H1 (cell line): ENCODE measurements around the gene ENDOD1. TPM values are rescaled to one million over a fixed set of nuclear protein-coding genes. Genes with fewer than 3 reads are reported as not detected.

Source experiments
- CTCF ChIA-PET: fragments of 300-600 bp; sonication (Branson Sonifier 250); formaldehyde crosslinking; loops from one replicate; lab custom pipeline; 2021; ENCODE audit not compliant: partially characterized antibody; lab: Charles Lee
- POLR2A ChIA-PET: fragments of 300-600 bp; sonication (Branson Sonifier 250); formaldehyde crosslinking; loops from one replicate; lab custom pipeline; 2021; ENCODE audit warnings: inconsistent platforms; ENCODE audit not compliant: partially characterized antibody; lab: Charles Lee
- DNase-seq, 2 experiments: peaks; one replicate each; pipeline versions ENCODE4 v3.0.0 to v3.0.0-alpha.2; 2010 to 2022; ENCODE audit warnings: low spot score in 2 of 2, low read depth in 1 of 2, mixed read lengths in 1 of 2
- FAIRE-seq: peaks from 2 replicates; lab custom pipeline; 2011; peaks lifted over from hg19 to GRCh38; lab: Jason Lieb, UNC
- H2AFZ ChIP-seq: 2 replicates; pipeline ENCODE4 v1.8.1; 2012; ENCODE audit warnings: low read length, inconsistent platforms
- H2AK5ac ChIP-seq: 2 replicates; pipeline ENCODE4 v1.6.1; 2013; ENCODE audit warnings: low read depth, low read length
- H2BK120ac ChIP-seq: replicated peaks from 2 replicates; pipeline ENCODE3; 2013; ENCODE audit warnings: low read depth, low read length, inconsistent platforms
- H2BK12ac ChIP-seq: 2 replicates; pipeline ENCODE4 v1.6.1; 2013; ENCODE audit warnings: low read depth, low read length
- H2BK15ac ChIP-seq: 2 replicates; pipeline ENCODE4 v1.6.1; 2013; ENCODE audit warnings: low read length
- H2BK20ac ChIP-seq: 2 replicates; pipeline ENCODE4 v1.6.1; 2013; ENCODE audit warnings: low read length
- H2BK5ac ChIP-seq: 2 replicates; pipeline ENCODE4 v1.6.1; 2013; ENCODE audit warnings: low read depth, low read length
- H3K14ac ChIP-seq: 2 replicates; pipeline ENCODE4 v1.6.1; 2013; ENCODE audit warnings: inconsistent platforms; ENCODE audit not compliant: insufficient read length
- H3K18ac ChIP-seq: 2 replicates; pipeline ENCODE4 v1.6.1; 2013; ENCODE audit warnings: low read length; ENCODE audit errors: extremely low read depth
- H3K23ac ChIP-seq: 2 replicates; pipeline ENCODE4 v1.6.1; 2013; ENCODE audit warnings: inconsistent platforms; ENCODE audit not compliant: insufficient read length
- H3K23me2 ChIP-seq: 2 replicates; pipeline ENCODE4 v1.6.1; 2013; ENCODE audit warnings: low read depth, low read length
- H3K27ac ChIP-seq: 2 replicates; pipeline ENCODE4 v1.6.1; 2011; ENCODE audit warnings: low read depth, low read length, inconsistent platforms
- H3K27me3 ChIP-seq, 4 experiments: replicated peaks in 1 of 4; 1 replicate in 1 of 4; 2 replicates in 3 of 4; pipeline versions ENCODE4 v1.6.1 to v1.8.1; 2011 to 2013; ENCODE audit warnings: low read length in 3 of 4, mild to moderate bottlenecking in 3 of 4, inconsistent platforms in 2 of 4, mixed read lengths in 2 of 4, moderate library complexity in 1 of 4; ENCODE audit not compliant: control insufficient read depth in 3 of 4, insufficient read depth in 3 of 4; ENCODE audit errors: extremely low read depth in 1 of 4
- H3K36me3 ChIP-seq, 4 experiments: 2 replicates each; pipeline versions ENCODE4 v1.6.1 to v1.8.1; 2011 to 2013; ENCODE audit warnings: mild to moderate bottlenecking in 4 of 4, low read length in 3 of 4, moderate library complexity in 2 of 4, control low read depth in 1 of 4, inconsistent platforms in 1 of 4; ENCODE audit not compliant: insufficient read depth in 4 of 4, control insufficient read depth in 2 of 4
- H3K4ac ChIP-seq: replicated peaks from 2 replicates; pipeline ENCODE3; 2013; ENCODE audit warnings: low read length, low read depth, mixed read lengths, inconsistent platforms; ENCODE audit not compliant: insufficient read length
- H3K4me1 ChIP-seq, 4 experiments: replicated peaks in 1 of 4; 1 replicate in 1 of 4; 2 replicates in 3 of 4; pipeline versions ENCODE4 v1.6.1 to v1.8.1; 2011 to 2013; ENCODE audit warnings: low read length in 3 of 4, inconsistent platforms in 2 of 4, mixed read lengths in 1 of 4; ENCODE audit not compliant: insufficient read depth in 4 of 4, control insufficient read depth in 3 of 4
- H3K4me2 ChIP-seq, 2 experiments: 2 replicates each; pipeline versions ENCODE4 v1.6.1 to v1.8.1; 2011 to 2013; ENCODE audit warnings: low read depth in 2 of 2, low read length in 2 of 2, control low read depth in 1 of 2, inconsistent platforms in 1 of 2, mild to moderate bottlenecking in 1 of 2; ENCODE audit not compliant: insufficient read depth in 1 of 2
- H3K4me3 ChIP-seq, 4 experiments: fragments of 200-600, 300-600 bp in 1 of 4; sonication (generic), shearing (Covaris generic), sonication (Bioruptor Twin) in 1 of 4; 2 replicates each; pipeline versions ENCODE4 v1.5.1 to v1.8.1; 2011 to 2016; ENCODE audit warnings: low read length in 4 of 4, low read depth in 3 of 4, control low read depth in 2 of 4, inconsistent platforms in 2 of 4, mild to moderate bottlenecking in 2 of 4, mixed read lengths in 1 of 4, moderate library complexity in 1 of 4; ENCODE audit not compliant: insufficient read depth in 2 of 4; ENCODE audit errors: extremely low read depth in 1 of 4
- H3K56ac ChIP-seq: replicated peaks from 2 replicates; pipeline ENCODE3; 2013; ENCODE audit warnings: low read depth, mild to moderate bottlenecking, mixed read lengths, low read length, inconsistent platforms; ENCODE audit not compliant: insufficient read length
- H3K79me1 ChIP-seq: 2 replicates; pipeline ENCODE4 v1.6.1; 2013; ENCODE audit warnings: low read depth, low read length, control low read depth
- H3K79me2 ChIP-seq, 2 experiments: 2 replicates each; pipeline versions ENCODE4 v1.6.1 to v1.8.1; 2012 to 2013; ENCODE audit warnings: low read length in 2 of 2, mild to moderate bottlenecking in 2 of 2, inconsistent platforms in 1 of 2; ENCODE audit not compliant: insufficient read depth in 2 of 2, control insufficient read depth in 1 of 2
- H3K9ac ChIP-seq, 4 experiments: replicated peaks in 1 of 4; 1 replicate in 1 of 4; 2 replicates in 3 of 4; pipeline versions ENCODE4 v1.6.1 to v1.8.1; 2011 to 2013; ENCODE audit warnings: low read depth in 3 of 4, low read length in 3 of 4, control low read depth in 2 of 4, mild to moderate bottlenecking in 2 of 4, moderate library complexity in 2 of 4, inconsistent platforms in 1 of 4; ENCODE audit errors: extremely low read depth in 1 of 4
- H3K9me3 ChIP-seq, 2 experiments: 2 replicates each; pipeline versions ENCODE4 v1.6.1 to v1.8.1; 2012 to 2013; ENCODE audit warnings: mild to moderate bottlenecking in 2 of 2, moderate library complexity in 2 of 2, control low read depth in 1 of 2, inconsistent platforms in 1 of 2, low read depth in 1 of 2, low read length in 1 of 2, mixed read lengths in 1 of 2; ENCODE audit not compliant: insufficient read depth in 2 of 2
- H4K20me1 ChIP-seq, 2 experiments: replicated peaks in 1 of 2; 2 replicates each; pipeline versions ENCODE3 to v1.8.1; 2011 to 2013; ENCODE audit warnings: inconsistent platforms in 2 of 2, low read length in 2 of 2, mild to moderate bottlenecking in 1 of 2; ENCODE audit not compliant: insufficient read depth in 2 of 2, control insufficient read depth in 1 of 2
- H4K5ac ChIP-seq: 2 replicates; pipeline ENCODE4 v1.6.1; 2013; ENCODE audit warnings: low read length, low read depth, mixed read lengths, inconsistent platforms; ENCODE audit not compliant: insufficient read length
- H4K8ac ChIP-seq: 2 replicates; pipeline ENCODE4 v1.8.0; 2013; ENCODE audit warnings: mild to moderate bottlenecking, moderate library complexity, low read length, inconsistent platforms; ENCODE audit not compliant: insufficient read depth; ENCODE audit errors: extremely low read depth
- H4K91ac ChIP-seq: replicated peaks from 2 replicates; pipeline ENCODE3; 2013; ENCODE audit warnings: low read length, mixed read lengths, inconsistent platforms; ENCODE audit not compliant: insufficient read length
- CHD1 ChIP-seq: IDR thresholded peaks from 2 replicates; pipeline ENCODE4 v1.6.1; 2012; ENCODE audit warnings: low read depth, low read length, improper control_type of control experiment
- KDM1A ChIP-seq: fragments of 200-600, 300-600 bp; sonication (generic); IDR thresholded peaks from 2 replicates; pipeline ENCODE4 v1.7.1; 2016; ENCODE audit warnings: mild to moderate bottlenecking, low read length, borderline replicate concordance
- WGBS, 2 experiments: shearing (Covaris generic) in 1 of 2; methylation state at CpG; one replicate each; pipeline versions ENCODE4 v1.1.6 to v1.1.7; 2013 to 2015; ENCODE audit warnings: low lambda C conversion rate in 2 of 2, mixed read lengths in 2 of 2, inconsistent platforms in 1 of 2, low coverage in 1 of 2, missing lambda C conversion rate in 1 of 2; ENCODE audit not compliant: insufficient replicate concordance in 2 of 2, insufficient coverage in 1 of 2, insufficient read length in 1 of 2; ENCODE audit errors: extremely low coverage in 1 of 2, missing lambda C conversion rate in 1 of 2; 5-methylcytosine and 5-hydroxymethylcytosine counted together
- polyA plus RNA-seq, 7 experiments: library from polyadenylated mRNA; depleted of rRNA in 3 of 7; stranded (reverse) in 5 of 7; unstranded in 2 of 7; fragments of >200 nt in 5 of 7; fragments of 200-250 nt in 2 of 7; gene quantifications; 1 replicate in 5 of 7; 2 replicates in 1 of 7; 4 replicates in 1 of 7; pipeline versions ENCODE4 v1.2.1 to v1.2.3, GENCODE V29; 2011 to 2013; ENCODE audit warnings: missing spikeins in 2 of 7, mixed read lengths in 2 of 7
- total RNA-seq: library from RNA; stranded (reverse); fragmentation: NEBNext Ultra II Directional; extraction: Animal tissue kit (Norgen Biotek cat#: 25700); gene quantifications from 2 replicates; pipeline ENCODE4 v1.2.1, GENCODE V29; 2021

Gene ENDOD1
- total and polyA plus RNA-seq, 2 of the 8 experiments (the other 6 are each of a cell fraction or from before 2014, with no cell fraction given), result 1.2 to 2.5 TPM

DNA sequence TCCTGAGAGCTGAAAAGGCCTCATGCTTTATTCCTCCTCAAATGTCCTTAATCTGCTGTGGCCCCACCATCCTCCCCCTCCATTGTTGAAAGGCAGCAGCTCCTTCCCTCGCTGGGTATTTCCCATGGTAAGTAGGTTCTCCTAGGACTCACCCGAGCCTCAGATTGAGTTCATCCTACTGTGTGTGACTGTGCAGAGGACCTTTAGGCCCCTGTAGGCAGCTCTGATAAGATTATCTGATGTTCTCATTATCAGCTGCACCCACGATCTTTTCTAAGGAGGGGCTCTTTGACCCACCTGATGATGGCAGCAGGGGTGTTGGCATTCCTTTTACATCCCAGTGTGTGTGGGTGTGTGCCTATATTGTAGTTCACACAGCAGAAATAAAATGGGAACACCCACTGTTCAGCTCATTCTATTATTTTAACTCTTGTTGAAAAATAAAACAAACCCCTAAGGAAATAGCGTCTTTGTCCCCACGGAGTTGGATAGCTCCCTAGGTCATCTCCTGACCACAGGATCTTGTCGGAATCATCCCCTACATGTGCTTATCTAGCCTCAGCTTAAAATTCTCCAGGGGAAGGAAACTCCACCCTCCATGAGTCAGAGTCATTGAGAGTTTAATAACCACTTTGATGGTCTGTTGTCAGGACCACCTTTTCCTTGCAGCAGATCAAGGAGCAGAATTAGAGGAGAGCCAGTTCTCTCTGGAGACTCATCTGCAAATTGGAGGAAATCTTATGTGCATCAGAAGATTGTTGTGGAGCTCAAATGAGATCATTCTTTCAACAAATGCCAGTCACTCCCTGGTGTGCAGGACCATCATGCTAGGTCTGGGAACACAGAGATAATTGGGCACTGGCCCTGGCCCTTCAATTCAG, 19.3 kb downstream of the ENDOD1 start:
- Histone ChIP-seq H3K27ac (no peak overlapping the region), H2BK12ac (0 out of 2 replicates have a peak overlapping the region, but pooled peaks have one; percentile 68), H3K23ac (no peak overlapping the region), H2BK120ac (no peak overlapping the region), H2BK5ac (no peak overlapping the region), H3K14ac (no peak overlapping the region), H3K56ac (no peak overlapping the region), H4K5ac (no peak overlapping the region), H3K36me3 (no peaks in the 10 kb centered on the region), H3K4me3 (no peak overlapping the region), H2AFZ (no peak overlapping the region), H3K4me2 (no peak overlapping the region), H3K27me3 (no peaks in the 10 kb centered on the region), H3K79me1 (no peaks in the 10 kb centered on the region), H3K9ac (no peak overlapping the region), H3K4me1 (peaks cover 0 to 11% (median 3%) of the 10 kb centered on the region in 4 experiments; a peak in 5 of 7 replicates), H4K8ac (no peak overlapping the region), H4K20me1 (peaks cover 0 to 2% of the 10 kb centered on the region in 2 experiments), H3K9me3 (no peaks in the 10 kb centered on the region), H2BK20ac (no peak overlapping the region), H3K4ac (no peak overlapping the region), H3K23me2 (no peaks in the 10 kb centered on the region), H4K91ac (no peak overlapping the region), H2AK5ac (no peak overlapping the region), H3K79me2 (no peaks in the 10 kb centered on the region), H3K18ac (no peak overlapping the region), H2BK15ac (no peak overlapping the region)
- ChIA-PET POLR2A (interaction anchor here (0.8 to 1.8 kb wide), 8 partner anchors 9 to 42 kb away, joined by 3 to 6 read pairs (median 3); partner anchors contain the start of gene SRSF8), CTCF (interaction anchor here (1.1 to 13.7 kb wide), 5 partner anchors 16 to 44 kb away, joined by 4 to 127 read pairs (median 8); partner anchors contain the start of genes ENDOD1 and SRSF8)
- no peak for DNase-seq
- 80% methylated on average over 6 of the region's 6 CpGs; no CpG with 5 or more reads in 1 of the 2 experiments for WGBS, 2 experiments
- no peak for FAIRE-seq
- TF ChIP-seq KDM1A (no peak), CHD1 (no peak)
